SK-N-SH treated with all-trans-retinoic acid at 6 μM for 48 hours (cell line): Measurements from ENCODE around the gene THY1.

Experiments
- ATAC-seq: fragments of 200-7000 bp; cut with Tn5 transposase; 3 replicates; pipeline ENCODE4 v1.9.1; 2020; ENCODE audit warnings: mild to moderate bottlenecking, moderate library complexity
- ARNTL ChIP-seq: fragments of 450-650 bp; formaldehyde crosslinking; IDR thresholded peaks from 2 replicates; pipeline ENCODE4 v1.5.0; 2020; ENCODE audit warnings: low read depth, mild to moderate bottlenecking, moderate library complexity, borderline replicate concordance
- CREB5 ChIP-seq: fragments of 250-450 bp; sonication (Bioruptor Pico); IDR thresholded peaks from 2 replicates; pipeline ENCODE4 v1.5.1; 2020; ENCODE audit warnings: low read depth, mild to moderate bottlenecking, moderate library complexity
- CSDC2 ChIP-seq: fragments of 250-450 bp; sonication (Bioruptor Pico); IDR thresholded peaks from 2 replicates; pipeline ENCODE4 v1.5.0; 2020; ENCODE audit warnings: mild to moderate bottlenecking, moderate library complexity
- CSRNP3 ChIP-seq: fragments of 250-450 bp; sonication (Bioruptor Pico); IDR thresholded peaks from 2 replicates; pipeline ENCODE4 v1.5.1; 2021; ENCODE audit warnings: mild to moderate bottlenecking, moderate library complexity
- ESRRG ChIP-seq: fragments of 250-450 bp; sonication (Bioruptor Pico); IDR thresholded peaks from 2 replicates; pipeline ENCODE4 v1.6.1; 2021; ENCODE audit warnings: mild to moderate bottlenecking
- GLIS3 ChIP-seq: fragments of 250-450 bp; sonication (Bioruptor Pico); IDR thresholded peaks from 2 replicates; pipeline ENCODE4 v1.5.0; 2020; ENCODE audit warnings: mild to moderate bottlenecking, moderate library complexity
- ISL1 ChIP-seq: fragments of 250-450 bp; sonication (Bioruptor Pico); IDR thresholded peaks from 2 replicates; pipeline ENCODE4 v2.1.2; 2022; ENCODE audit warnings: mild to moderate bottlenecking, moderate library complexity
- OSR1 ChIP-seq: fragments of 250-450 bp; sonication (Bioruptor Pico); IDR thresholded peaks from 2 replicates; pipeline ENCODE4 v1.8.0; 2022; ENCODE audit warnings: moderate library complexity, mild to moderate bottlenecking, inconsistent platforms
- PATZ1 ChIP-seq: fragments of 250-450 bp; sonication (Bioruptor Pico); IDR thresholded peaks from 2 replicates; pipeline ENCODE4 v1.8.0; 2020; ENCODE audit warnings: mild to moderate bottlenecking, moderate library complexity, borderline replicate concordance
- POU6F1 ChIP-seq: fragments of 250-450 bp; sonication (Bioruptor Pico); IDR thresholded peaks from 2 replicates; pipeline ENCODE4 v1.8.0; 2021; ENCODE audit warnings: low read depth, mild to moderate bottlenecking, moderate library complexity, borderline replicate concordance
- RARB ChIP-seq: fragments of 250-450 bp; sonication (Bioruptor Pico); IDR thresholded peaks from 2 replicates; pipeline ENCODE4 v1.8.0; 2021; ENCODE audit warnings: mild to moderate bottlenecking, moderate library complexity
- SNAI2 ChIP-seq: fragments of 250-450 bp; sonication (Bioruptor Pico); IDR thresholded peaks from 2 replicates; pipeline ENCODE4 v1.5.0; 2020; ENCODE audit warnings: mild to moderate bottlenecking, moderate library complexity
- TCF4 ChIP-seq: fragments of 250-450 bp; sonication (Bioruptor Pico); IDR thresholded peaks from 2 replicates; pipeline ENCODE4 v1.8.0; 2021; ENCODE audit warnings: mild to moderate bottlenecking, moderate library complexity, borderline replicate concordance
- TOX ChIP-seq: fragments of 250-450 bp; sonication (Bioruptor Pico); IDR thresholded peaks from 2 replicates; pipeline ENCODE4 v1.8.0; 2021; ENCODE audit warnings: mild to moderate bottlenecking, moderate library complexity, borderline replicate concordance
- ZFP3 ChIP-seq: fragments of 250-450 bp; sonication (Bioruptor Pico); IDR thresholded peaks from 2 replicates; pipeline ENCODE4 v1.5.0; 2020; ENCODE audit warnings: mild to moderate bottlenecking, moderate library complexity
- ZFP30 ChIP-seq: fragments of 450-650 bp; formaldehyde crosslinking; IDR thresholded peaks from 2 replicates; pipeline ENCODE4 v1.5.0; 2022; ENCODE audit warnings: mild to moderate bottlenecking, moderate library complexity
- ZNF565 ChIP-seq: fragments of 450-650 bp; formaldehyde crosslinking; conservative IDR thresholded peaks from 2 replicates; pipeline ENCODE4 v1.5.0; 2020; ENCODE audit warnings: low read depth, mild to moderate bottlenecking, moderate library complexity
- ZNF70 ChIP-seq: fragments of 450-650 bp; formaldehyde crosslinking; IDR thresholded peaks from 2 replicates; pipeline ENCODE4 v1.5.0; 2020; ENCODE audit warnings: mild to moderate bottlenecking, moderate library complexity
- ZNF8 ChIP-seq: fragments of 450-650 bp; formaldehyde crosslinking; IDR thresholded peaks from 2 replicates; pipeline ENCODE4 v1.5.0; 2020; ENCODE audit warnings: mild to moderate bottlenecking, moderate library complexity

THY1 gene

GRCh38 chr11:119448380-119448779 lies 25.4 kb upstream of the THY1 start (continued):
- TF ChIP-seq ZNF565 (CRISPR knock-in tag) (no peak), ARNTL (CRISPR knock-in tag) (no peak), CSRNP3 (CRISPR knock-in tag) (no peak)

- no peak for ATAC-seq
- no peak for TF ChIP-seq RARB (CRISPR knock-in tag)
- TF ChIP-seq CREB5 (CRISPR knock-in tag) = no peak
Measured at GRCh38 chr11:119447664-119448242, 24.8 kb upstream of the THY1 start.

GRCh38 chr11:119446871-119447663 lies 24.1 kb upstream of the THY1 start:
- no peak for ATAC-seq
- TF ChIP-seq ISL1 (CRISPR knock-in tag) = no peak
- no peak for TF ChIP-seq TOX (CRISPR knock-in tag)
- TF ChIP-seq ZFP3 (CRISPR knock-in tag) = no peak
- no peak for TF ChIP-seq PATZ1 (CRISPR knock-in tag)
- TF ChIP-seq ZNF8 (CRISPR knock-in tag) = no peak
- TF ChIP-seq CSDC2 (CRISPR knock-in tag) = no peak
- no peak for TF ChIP-seq ZNF70
- TF ChIP-seq ZFP30 (CRISPR knock-in tag) = no peak
- no peak for TF ChIP-seq CREB5 (CRISPR knock-in tag)
- TF ChIP-seq GLIS3 (CRISPR knock-in tag) = no peak
- TF ChIP-seq SNAI2 (CRISPR knock-in tag) = no peak
- no peak for TF ChIP-seq ZNF565 (CRISPR knock-in tag)
- no peak for TF ChIP-seq RARB (CRISPR knock-in tag)
- TF ChIP-seq POU6F1 (CRISPR knock-in tag) = no peak
- TF ChIP-seq OSR1 (CRISPR knock-in tag) = no peak
- TF ChIP-seq ARNTL (CRISPR knock-in tag) = no peak

- TF ChIP-seq ARNTL (CRISPR knock-in tag) (no peak), ESRRG (no peak), ZFP30 (CRISPR knock-in tag) (no peak), CREB5 (CRISPR knock-in tag) (no peak), CSDC2 (CRISPR knock-in tag) (no peak), TCF4 (CRISPR knock-in tag) (no peak), GLIS3 (CRISPR knock-in tag) (no peak), ZNF565 (CRISPR knock-in tag) (no peak), PATZ1 (CRISPR knock-in tag) (no peak), POU6F1 (CRISPR knock-in tag) (no peak), ZFP3 (CRISPR knock-in tag) (no peak), RARB (CRISPR knock-in tag) (no peak), ZNF8 (CRISPR knock-in tag) (no peak), OSR1 (CRISPR knock-in tag) (no peak)
- no peak for ATAC-seq
Measured at GRCh38 chr11:119446434-119446833, 23.5 kb upstream of the THY1 start.
